T-helper 2 cell treated with Interferon-gamma antibody and Interleukin-4, amounts not matched to agents 100 ng/mL and 5 ng/mL, for 36 hours (primary cell): ENCODE measurements around the gene LIPG. TPM values are rescaled to one million over a fixed set of nuclear protein-coding genes. Genes with fewer than 3 reads are reported as not detected.

Experiments used
- intact Hi-C: fragments of 100-400 bp; cut with micrococcal nuclease; formaldehyde crosslinking; loops from one replicate; pipeline ENCODE4 v1.15.1; 2023
- total RNA-seq: library from RNA; stranded (reverse); gene quantifications from 2 replicates; pipeline ENCODE4 v1.2.3, GENCODE V29; 2022

The LIPG gene
- total RNA-seq, 1 donor from 2014 or later, result 0.64 TPM

GRCh38 chr18:49610022-49610445 is 48.2 kb downstream of the LIPG start:
- intact Hi-C loops, result no loop called here

DNA sequence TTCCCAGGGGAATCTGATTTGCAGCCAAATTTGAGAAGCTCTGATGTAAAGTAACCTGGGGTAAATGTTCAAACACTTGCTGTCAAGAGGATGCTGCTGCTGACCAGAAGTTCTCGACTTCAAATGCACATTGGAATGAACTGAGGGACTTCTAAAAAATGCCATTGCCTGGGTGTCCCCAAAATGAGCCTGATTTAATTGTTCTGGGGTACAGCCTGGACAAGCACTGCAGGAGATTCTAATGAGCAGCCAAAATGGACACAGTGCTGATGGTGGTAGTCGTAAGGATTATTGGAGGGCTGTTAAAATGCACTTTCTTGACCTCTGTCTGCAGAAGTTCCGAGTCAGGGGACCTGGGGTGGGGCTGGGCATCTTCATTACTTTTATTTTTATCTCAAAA is 49.5 kb downstream of the LIPG start:
- intact Hi-C loops, result no loop called here

- intact Hi-C loops, result no loop called here
Observed at GRCh38 chr18:49612515-49613033, 50.7 kb downstream of the LIPG start.

- intact Hi-C loops, result no loop called here
Observed at GRCh38 chr18:49613141-49613640, 51.3 kb downstream of the LIPG start.

DNA sequence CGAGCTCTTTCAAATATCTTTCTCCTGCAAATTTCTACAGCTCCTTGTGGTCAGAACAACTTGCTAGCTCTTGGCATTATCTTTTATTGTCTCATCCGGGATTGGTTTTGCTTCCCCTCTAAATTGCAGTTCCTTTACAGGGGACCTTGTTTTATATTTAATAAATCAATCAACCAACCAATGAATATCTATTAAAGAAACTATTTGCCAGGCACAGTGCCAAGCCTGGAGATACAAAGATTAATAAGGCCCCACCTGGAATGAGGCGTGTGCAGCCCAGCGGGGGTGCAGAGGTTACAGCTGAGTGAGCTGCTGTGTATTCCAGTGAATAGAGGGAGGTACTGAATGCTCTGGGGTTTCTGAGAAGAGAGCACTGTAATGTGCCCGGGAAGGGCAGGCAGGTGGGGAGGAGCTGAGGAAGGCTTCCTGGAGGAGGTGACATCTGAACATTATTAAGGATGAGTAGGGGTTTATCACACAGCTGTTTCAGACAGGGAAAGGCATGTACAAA is 51.8 kb downstream of the LIPG start:
- intact Hi-C loops, result no loop called here

DNA sequence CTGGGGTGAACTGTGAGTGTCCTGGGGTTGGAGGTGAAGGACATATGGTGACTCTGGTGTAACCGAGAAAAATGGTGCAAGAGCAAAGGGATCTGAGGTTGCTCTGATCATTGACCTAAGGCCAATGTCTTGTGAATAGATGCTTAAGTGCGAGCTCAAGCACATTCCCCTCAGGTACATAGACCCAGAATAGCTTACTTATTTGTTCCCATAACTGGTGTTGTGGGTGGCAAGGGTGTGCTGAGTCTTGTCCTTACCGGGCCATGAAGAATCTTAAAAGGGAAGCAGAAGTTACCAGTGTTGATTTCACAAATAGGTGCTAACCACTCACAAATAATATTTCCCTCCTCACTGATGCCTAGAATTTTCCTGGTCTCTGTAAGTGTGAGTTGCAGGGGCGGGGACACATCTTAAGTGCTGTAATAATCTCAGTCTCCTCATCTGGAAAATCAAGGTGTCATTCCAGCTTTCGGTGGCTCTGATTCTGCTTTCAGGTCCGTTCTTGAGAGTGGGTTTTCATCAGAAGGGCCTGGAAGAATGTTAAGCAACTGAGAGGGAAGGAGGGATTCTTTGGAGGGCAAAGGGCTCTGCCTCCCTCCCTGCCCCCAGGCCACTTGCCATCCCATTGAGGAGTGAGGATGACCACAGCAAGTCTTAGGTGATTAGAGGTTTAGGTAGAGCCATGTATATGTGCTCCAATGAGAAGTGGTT is 54.9 kb downstream of the LIPG start:
- intact Hi-C loops, result no loop called here

DNA sequence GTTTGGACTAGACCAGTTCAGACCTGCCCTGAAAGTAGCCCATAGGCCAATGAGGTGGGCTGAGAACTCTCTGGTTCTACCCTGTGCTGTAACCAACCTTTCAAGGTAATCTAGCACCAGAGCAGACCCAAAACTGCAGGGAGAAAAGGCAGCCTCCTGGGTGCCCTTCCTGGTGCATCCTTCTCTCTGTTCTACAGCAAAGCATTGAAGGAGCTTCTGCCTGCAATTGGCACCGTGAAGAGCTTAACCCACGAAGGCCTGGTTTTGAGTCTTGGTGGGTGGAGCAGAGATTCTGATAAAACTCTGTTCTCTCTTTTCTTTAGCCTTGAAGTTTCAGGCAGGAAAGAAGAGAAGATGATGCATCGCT is 55.5 kb downstream of the LIPG start:
- intact Hi-C loops, result no loop called here

DNA sequence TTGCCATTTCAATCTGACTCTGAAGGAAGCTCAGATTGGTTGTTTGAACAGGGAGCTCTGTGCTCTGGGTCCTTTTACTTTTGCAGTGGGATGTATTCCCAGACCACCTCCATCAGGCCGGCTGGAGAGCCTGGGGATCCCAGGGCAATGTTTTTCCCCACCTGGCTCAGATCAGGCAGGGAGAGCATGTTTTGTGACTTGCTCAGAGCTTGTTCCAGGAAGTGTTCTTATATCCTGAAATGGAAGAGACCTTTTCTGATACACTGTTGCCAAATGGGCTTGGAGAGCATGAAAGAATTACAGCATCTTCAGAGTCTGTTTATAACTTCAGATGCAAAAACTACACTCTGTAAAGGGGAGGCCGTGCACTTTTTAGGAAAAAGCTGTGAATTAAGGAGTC is 56.0 kb downstream of the LIPG start:
- intact Hi-C loops, result no loop called here

DNA sequence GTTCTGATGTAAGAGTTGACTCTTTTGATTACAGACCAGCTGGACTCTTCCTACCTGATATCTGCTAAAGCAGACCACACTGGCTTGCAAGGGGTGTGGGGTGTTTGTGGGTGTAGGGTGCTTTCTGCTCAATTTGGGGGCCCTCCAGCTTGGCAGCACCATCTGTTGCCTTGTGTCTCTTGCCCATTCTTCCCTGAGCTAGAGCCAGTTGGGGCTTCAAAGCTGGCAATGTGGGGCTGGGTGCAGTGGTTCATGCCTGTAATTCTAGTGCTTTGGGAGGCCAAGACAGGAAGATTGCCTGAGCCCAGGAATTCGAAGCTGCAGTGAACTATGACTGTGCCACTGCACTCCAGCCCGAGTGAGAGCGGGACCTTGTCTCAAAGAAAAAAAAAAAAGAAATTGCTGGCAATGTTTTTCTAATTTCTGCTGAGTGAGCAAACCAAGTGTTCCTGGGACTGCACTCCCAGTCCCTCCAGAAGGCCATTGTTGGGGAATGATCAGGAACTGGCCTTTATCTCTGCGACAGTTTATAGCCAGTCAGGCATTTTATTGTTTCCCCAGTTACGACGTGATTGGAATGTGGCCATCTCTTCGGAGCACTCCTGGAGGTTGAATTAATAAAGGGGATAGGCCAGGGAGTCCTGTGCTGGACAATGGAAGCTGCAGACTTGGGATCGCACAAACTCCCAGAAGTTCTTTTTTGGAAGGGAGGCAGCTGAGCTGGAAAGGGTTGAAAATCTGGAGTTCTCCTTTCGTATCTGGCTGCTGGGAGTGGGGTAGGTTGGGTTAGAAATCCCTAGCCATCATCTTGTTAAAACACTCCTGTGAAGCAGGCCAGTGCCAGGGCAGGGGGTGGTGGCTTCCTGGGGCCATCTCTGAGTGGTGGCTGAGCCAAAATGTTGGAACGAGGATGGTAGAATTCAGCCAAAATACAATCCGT is 57.2 kb downstream of the LIPG start:
- intact Hi-C loops, result no loop called here

DNA sequence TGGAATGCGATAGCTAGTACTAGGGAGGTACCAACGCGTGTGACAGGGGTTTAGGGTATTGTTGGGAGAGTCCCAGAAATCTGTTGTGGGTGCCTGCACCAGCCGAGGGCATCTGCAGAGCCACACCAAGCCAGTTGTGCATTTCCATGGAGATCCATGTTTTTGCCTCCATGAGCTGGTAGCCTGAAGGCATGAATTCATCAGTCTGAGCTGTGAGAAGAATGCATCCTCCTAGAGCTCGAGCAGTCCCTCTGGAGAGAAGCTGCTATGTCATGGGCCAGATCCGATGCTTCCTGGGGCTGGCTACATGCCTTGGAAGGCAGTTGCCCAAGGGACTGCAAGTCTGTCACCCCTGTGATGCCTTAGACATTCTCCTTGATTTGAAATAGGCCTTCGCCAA is 57.9 kb downstream of the LIPG start:
- intact Hi-C loops, result no loop called here

DNA sequence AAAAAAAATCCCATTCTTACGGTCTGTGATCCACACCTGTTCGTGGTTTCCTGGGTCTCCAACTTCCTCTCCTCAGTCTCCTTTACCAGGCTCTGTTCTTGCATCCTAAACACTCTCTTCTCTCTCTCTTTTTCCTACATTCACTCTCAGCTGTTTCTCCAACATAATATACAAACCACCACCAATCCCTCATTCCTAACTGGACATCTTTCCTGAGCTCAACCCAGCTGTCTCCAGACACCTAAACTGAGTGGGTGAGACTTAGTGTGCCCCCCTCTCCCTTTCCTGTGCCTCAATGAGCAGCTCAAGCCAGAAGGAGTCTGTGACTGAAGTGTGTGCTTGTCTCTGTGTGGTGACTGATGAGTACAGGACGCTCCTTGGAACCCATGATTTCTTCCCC is 59.4 kb downstream of the LIPG start:
- intact Hi-C loops, result no loop called here

- intact Hi-C loops, result no loop called here
Observed at GRCh38 chr18:49621717-49622351, 60.0 kb downstream of the LIPG start.

DNA sequence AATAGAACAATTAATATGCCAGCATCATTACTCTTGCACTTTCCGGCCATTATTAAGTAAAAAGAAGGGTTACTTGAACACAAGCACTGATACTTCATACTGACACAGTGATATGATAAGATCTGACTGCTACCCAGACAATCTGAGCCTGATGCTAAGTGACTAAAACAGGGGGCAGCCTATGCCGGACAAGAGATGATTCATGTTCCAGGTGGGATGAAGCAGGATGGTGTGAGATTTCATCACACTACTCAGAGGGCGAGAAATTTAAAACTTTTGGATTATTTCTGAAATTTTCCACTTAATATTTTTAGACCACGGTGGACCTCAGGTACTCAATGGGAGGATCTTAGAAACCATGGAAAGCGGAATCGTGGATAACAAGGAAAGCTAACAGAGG is 61.7 kb downstream of the LIPG start:
- intact Hi-C loops, result no loop called here

DNA sequence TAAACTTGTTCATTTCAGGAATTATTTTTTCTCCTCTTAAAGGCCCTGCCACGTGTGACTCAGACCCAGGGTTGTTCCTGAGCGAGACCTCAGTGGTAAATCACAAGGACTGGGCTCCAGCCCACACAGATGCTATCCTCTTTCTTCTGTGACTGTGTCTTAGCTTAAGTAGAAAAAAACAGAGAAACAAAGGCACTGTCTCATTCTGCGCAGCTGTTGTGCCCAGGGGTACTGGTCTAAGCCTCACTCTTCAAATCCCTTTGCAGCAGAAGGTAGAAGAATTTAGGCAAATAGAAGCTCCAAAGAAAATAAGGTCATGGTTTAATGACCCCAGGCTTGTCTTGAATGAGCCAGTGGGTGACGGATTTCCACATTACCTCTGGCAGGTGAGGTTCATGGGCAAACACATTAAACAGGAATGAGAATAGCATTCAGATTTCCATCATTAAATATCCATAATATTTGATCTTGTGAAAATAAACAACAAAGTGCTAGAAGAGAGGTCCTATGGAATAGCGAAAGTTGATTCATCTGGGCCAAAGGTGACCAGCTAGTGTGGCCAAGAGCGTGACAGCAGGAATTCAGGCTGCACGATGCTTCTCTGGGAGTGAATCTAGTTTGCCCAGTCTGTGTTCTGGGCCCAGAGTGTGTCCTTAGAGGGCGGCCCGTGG is 63.3 kb downstream of the LIPG start:
- intact Hi-C loops, result no loop called here

DNA sequence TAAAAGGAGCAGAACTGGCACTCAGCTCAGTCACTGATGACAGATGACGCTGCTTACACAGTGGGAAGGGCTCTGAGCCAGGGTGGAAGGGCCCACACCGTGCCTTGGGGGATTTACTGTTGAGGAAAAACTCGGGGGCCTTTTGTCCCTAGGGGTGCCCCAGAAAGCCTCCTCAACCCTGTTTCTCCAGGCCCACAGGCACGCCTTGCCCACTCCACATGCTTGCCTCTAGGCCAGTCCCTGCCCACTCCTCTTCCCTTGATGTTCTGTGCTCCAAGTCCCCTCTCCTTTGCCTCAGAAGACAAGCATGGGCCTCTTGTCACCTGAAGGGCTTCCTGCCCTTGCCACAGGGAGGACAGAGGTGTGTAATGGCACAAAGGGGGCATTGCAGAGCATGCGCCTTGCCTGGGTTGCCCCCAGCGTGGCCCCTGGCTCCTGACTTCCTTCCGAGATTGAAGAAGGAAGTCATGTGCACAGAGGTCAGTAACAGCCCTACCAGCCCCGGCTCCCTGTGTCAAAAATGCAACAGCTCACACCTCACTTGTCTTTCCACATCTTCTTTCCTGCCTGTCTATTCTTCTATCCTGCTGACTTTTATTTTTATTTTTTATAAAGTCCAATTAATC is 65.1 kb downstream of the LIPG start:
- intact Hi-C loops, result no loop called here

GRCh38 chr18:49628119-49628518 is 66.3 kb downstream of the LIPG start:
- intact Hi-C loops, result no loop called here

DNA sequence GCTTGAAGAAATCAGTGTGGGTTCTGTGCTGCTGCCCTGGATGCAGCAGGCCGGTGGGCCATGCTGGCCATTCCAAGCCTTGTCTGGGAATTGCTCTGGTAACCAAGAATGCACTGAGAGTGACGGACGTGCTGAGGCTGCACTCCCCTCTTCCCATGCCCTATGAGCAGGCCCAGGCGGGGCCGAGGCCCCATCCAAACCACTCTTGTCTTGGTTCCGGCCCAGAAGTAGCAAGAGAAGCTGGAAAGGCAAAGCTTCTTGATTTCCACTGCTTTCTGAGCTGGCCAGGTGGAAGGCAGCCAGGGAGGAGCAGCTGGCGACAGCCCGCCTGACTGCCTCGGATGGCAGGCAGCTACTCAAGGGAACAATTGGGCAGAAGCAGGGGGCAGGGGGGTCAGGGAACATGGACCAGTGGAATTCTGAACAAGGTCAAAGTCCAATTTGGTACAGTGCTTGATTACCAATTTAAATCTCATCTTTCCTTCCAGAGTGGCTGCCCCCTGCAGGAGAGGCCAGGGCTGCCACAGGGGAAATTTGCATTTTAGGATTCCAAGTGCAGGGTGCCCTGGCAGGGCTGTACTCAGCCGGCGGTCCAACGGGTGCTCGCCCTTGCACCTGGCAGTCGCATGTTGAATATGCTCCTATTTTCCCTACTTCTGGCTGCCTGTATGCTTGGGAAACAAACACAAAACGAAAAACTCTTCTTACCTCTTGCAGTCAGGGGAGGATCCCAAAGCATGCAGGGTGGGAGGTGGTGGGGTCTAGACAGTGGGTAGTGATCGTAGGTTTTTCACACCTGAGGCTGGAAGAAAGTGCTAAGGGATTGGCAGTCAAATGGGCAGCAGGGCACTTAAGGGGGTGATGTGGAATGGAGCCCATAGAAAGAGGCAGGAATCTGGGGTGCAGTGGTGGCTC is 67.3 kb downstream of the LIPG start:
- intact Hi-C loops, result no loop called here

DNA sequence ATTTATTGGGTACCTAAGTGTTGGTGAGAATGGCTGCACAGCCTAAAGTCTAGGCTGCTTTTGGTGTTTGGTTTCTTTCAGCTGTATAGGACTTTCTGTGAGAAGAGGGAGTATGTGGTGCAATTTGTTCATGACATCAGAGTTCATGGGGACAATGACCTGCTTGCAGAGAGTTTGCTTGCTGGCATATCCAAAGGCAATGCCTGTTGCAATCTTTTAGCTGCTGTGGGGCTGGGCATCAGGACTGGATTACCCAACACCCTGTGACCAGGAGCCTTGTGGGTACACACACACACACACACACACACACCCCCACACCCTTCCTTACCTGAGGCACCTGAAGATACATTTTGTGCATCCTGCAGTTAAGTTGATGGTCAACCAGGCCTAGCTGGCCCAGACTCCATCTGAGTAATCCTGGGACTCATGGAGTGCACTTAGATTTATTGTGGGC is 68.4 kb downstream of the LIPG start:
- intact Hi-C loops, result no loop called here

DNA sequence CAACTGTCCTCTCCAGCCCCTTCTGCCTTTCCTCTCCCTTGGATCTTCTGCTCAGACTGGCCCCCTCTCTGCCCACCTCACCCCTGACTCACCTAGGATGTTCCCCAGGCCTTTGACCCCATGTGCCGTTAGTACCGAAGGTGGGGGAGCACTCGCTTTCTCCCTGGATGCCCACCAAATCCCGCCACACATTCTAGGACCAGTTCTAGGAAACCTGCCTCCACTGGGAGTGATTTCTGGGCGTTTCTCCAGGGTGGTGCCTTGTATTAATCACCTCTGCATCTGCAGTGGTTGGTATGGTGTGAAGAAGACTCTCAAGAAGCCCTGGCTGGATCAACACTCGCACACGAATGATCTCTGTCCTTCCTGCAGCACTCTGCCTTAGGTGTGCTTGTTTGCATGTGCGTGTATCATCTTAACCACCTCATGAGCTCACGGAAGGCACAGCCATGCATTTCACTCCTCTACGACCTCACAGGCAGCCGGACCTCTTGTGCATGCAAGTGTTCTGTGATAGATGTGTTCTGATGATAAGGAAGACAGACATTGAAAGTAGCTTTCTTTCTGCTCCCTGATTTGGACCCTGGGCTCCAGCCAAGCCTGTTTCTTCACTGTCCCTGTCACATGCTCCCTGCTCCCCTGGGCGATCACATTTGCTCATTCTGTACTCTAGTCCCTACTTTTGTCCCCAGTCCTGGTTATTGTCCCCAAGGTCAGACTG is 69.4 kb downstream of the LIPG start:
- intact Hi-C loops, result no loop called here
